NOMO-1 (cell line): ENCODE results near the gene LTB4R2.
"Not testable (repeated sequence)": the region's sequence is repeated elsewhere in the genome, so short reads cannot be mapped to it uniquely, and the experiment has no call there.

Experiments used
- DNase-seq, 2 experiments: peaks; one replicate each; lab custom pipeline; 2025; ENCODE audit not compliant: unreplicated experiment in 2 of 2; lab: John Stamatoyannopoulos, UW

LTB4R2 gene

DNA sequence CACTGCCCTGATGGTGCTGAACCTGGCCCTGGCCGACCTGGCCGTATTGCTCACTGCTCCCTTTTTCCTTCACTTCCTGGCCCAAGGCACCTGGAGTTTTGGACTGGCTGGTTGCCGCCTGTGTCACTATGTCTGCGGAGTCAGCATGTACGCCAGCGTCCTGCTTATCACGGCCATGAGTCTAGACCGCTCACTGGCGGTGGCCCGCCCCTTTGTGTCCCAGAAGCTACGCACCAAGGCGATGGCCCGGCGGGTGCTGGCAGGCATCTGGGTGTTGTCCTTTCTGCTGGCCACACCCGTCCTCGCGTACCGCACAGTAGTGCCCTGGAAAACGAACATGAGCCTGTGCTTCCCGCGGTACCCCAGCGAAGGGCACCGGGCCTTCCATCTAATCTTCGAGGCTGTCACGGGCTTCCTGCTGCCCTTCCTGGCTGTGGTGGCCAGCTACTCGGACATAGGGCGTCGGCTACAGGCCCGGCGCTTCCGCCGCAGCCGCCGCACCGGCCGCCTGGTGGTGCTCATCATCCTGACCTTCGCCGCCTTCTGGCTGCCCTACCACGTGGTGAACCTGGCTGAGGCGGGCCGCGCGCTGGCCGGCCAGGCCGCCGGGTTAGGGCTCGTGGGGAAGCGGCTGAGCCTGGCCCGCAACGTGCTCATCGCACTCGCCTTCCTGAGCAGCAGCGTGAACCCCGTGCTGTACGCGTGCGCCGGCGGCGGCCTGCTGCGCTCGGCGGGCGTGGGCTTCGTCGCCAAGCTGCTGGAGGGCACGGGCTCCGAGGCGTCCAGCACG is 6.1 kb downstream of the LTB4R2 start:
- no peak for DNase-seq

DNA sequence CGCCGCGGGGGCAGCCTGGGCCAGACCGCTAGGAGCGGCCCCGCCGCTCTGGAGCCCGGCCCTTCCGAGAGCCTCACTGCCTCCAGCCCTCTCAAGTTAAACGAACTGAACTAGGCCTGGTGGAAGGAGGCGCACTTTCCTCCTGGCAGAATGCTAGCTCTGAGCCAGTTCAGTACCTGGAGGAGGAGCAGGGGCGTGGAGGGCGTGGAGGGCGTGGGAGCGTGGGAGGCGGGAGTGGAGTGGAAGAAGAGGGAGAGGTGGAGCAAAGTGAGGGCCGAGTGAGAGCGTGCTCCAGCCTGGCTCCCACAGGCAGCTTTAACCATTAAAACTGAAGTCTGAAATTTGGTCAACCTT is 6.6 kb downstream of the LTB4R2 start:
- DNase-seq = no peak

DNA sequence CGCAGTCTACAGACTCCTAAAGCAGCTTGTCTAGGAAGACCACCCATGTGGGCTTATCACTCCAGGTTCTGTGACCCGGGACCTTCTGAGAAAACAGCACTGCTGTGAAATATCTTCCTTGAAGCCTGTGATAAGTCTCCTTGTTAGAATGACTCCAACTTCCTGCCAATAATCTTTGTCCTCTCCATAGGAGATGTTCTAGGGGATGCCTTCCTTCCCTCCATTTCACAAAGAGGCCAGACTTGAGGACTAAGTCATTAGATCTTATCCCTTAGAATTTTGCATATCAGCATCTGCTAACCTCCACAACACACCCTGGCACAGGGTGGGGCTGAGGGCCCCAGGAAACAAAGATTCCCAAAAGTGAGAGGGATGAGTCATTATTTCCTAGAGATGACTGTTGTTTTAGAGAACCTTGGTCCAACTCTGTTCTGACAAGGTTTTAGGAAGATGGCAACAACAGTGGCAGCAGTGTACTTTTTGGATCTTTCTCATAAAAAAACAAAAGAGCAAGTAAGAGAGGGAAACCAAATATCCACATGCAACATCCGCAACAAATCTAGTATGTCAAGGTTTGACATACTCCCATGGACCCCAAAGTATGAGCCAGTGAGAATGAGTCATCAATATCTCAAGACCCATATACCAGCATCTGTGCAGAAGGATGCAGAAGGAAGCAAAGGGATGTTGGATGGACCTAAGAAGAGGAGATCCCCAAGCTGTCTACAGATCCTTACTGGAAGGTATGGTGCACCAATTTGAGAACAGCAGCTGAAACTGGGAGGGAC is 7.4 kb downstream of the LTB4R2 start:
- DNase-seq = no peak

DNA sequence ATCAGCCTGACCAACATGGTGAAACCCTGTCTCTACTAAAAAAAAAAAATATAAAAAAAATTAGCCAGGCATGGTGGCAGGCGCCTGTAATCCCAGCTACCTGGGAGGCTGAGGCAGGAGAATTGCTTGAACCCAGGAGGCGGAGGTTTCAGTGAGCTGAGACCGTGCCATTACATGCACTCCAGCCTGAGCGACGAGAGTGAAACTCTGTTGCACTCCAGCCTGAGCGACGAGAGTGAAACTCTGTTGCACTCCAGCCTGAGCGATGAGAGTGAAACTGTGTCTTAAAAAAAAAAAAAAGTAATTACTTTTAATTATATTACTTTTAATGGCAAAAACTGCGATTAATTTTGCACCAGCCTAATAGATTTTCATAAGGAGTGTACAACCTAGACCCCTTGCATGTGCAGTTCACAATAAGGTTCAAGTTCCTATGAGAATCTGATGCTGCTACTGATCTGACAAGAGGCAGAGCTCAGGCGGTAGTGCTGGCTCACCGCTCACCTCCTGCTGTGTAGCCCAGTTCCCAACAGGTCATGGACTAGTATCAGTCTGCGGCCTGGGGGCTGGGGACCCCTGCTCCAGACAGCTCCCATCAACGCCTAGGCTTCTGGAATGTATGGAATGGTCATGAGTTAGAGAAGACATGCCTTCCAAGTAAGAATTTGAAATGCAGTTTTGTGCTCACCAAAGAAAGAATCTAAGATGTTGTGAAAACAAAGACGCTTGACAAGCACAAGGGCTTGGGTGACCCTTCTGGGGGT is 11.5 kb downstream of the LTB4R2 start:
- DNase-seq = no peak

DNA sequence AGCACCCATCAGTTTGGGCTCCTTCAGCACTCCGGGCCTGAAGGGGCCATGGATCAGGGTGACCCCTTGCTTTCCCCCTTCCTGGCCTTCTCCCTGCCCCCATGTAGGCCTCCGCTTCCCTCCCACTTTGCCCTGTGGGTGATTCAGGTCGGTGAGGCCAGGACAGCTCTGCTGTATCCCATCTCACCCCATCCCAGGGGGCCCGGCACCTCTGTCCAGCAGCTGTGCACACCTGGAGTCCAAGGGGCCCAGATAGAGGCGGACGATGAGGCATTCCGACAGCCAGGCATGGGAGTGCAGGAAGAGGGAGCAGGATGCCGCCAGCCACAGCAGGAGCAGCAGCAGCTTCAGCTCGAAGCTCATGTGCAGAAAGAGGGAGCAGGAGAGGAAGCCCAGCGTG is 12.7 kb downstream of the LTB4R2 start:
- no peak for DNase-seq

DNA sequence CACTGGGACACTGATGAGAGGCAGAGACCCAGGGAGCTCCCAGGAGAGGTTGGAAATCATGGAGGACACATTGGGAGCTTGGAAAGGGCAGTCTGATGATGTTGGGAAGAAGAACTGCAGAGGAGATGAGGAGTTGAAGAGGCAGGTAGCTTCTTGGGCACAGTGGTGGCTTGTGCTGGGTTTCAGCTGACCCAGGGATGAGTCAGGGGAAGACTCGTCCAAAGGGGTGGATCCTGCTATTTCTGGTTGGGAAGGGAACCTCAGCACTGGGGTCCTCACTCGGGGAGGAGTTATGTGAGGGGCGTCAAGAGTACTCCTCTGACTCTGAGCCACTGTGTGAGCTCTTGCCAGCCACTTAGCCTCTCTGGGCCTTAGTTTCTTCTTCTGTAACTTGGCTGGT is 13.4 kb downstream of the LTB4R2 start:
- no peak for DNase-seq

DNA sequence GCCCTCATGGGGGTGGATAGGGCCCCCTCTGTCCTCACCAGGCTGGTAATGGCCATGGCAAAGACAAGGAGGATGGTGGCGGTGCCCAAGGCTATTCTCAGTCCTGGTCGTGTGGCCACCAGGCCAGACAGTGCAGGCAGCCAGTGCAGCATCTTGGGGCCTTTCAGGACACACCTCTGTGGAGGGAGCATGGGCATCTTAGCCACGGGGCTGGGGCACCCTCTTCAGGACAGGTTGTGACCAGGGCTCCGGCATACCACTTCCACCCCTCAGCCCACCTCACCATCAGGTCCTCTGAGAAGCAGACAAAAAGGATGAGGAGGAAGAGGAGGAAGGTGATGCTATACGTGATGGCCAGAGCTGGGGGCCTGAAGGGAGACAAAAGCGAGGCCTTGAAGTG is 14.1 kb downstream of the LTB4R2 start:
- DNase-seq = no peak

DNA sequence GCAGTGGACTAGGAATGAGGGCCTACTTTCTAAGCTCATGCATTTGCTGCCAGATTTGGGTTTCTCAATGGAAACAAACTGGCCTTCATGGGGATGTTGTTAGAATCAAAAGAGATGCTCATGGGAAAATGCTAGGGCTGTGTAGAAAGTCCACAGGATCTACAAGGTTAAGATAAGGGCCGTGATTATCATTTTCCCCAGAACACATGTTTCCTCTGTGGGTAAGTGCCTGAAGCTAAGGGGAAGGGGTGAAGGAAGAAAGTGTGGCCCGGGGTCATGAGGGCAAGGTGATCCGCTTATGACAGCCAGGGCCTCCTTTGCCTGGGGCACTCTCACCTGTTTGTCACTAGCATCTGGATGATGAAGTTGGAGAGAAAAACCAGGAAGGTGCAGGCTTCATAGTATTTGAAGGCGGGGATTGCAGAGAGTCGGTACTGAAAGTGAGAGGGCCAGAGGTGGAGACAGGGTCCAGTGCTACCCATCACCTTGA is 15.1 kb downstream of the LTB4R2 start:
- DNase-seq = no peak

DNA sequence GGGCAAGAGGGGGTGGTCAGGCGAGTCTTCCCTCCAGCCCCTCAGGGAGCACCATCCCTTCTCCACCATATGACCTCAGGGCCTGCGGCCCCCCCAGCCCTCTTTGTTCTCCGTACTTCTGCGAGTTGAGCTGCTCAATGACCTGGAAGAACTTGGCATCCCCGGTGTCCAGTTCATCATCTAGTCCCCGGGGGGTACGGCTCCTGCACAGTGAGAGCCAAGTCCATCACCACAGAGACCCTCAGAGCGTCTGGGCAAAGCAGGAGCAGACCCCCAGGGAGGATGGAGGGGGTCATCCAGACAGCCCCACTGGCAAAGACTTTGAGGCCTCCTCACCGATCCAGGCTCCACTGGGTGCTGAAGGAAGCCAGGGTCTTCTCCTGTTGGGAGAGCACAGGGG is 16.0 kb downstream of the LTB4R2 start:
- no peak for DNase-seq

DNA sequence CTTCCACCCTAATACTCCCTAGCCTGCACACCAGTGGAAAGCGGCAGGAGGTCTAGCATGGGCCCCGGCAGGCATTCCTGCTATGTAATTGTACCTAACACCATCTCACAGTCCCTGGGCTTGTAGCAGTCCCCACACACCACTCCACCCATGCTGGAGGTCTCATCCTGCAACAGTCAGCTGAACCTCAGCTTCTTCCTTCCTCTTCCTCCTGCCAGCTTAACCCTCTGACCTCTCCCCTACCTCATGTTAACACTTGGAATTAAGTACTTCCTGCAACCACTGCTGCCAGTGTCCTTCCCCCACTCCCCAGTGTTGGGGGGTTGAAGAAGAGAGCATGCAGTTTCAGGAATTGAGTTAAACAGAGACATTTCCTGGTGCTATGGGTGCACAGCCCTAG is 17.4 kb downstream of the LTB4R2 start:
- peak; percentile 25 to 37 for DNase-seq

DNA sequence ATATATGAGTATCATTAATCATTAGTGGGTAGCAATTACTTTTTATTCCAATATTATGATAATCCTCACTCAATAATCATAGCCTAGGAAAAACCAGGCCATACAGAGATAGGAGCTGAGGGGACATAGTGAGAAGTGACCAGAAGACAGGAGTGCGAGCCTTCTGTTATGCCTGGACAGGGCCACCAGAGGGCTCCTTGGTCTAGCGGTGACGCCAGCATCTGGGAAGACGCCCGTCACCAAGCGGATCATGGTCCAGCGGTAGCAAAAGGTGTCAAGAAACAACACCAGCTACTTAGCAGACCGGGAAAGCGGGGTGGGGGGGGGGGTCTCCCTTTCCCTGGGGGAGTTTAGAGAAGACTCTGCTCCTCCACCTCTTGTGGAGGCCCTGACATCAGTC is 18.0 kb downstream of the LTB4R2 start:
- not testable (repeated sequence) for DNase-seq

DNA sequence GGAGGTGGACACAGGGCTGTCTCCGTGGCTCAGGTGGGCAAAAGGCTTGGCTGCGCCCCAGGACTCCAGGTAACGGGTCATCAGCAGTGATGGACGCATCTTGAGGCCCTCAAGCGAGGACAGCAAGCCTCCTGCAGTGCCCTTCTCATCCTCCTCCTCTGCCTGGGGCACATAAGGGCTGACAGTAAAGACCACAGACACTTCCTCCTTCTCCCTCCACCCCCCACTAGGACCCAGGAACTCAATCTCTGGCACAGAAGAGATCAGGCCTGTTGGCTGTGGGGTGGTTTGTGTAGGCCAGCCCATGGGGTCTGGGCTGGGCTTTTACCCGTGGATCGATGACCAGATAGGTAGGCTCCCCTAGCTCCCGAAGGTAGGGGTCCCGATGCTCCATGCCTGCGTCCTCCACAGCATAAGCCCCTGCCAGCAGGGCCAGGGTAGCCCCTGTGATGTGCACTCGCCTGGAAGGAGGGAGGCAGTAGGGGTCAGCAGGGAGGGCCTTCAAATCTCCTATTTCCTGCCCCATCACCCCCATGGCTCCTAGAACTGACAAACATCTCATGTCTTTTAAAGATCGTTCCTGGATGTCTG is 19.2 kb downstream of the LTB4R2 start:
- no peak for DNase-seq

DNA sequence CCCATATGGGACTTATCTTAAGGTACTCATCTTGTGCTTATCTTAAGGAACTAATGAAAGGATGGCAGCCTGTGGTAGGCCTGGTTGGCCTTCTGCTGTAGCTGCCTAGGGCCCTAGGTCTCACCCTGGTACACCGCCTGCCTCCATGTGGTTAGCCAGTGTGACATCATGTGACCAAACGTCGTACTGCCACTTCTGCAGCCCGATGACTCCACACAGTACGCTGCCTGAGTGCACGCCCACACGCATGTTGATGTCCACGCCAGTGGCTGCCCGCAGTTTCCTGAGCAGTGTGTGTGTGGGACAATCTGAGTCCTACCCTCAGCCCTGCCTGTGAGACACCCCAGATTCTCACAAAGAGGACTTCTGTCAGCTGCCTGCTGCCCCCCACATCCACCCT is 19.8 kb downstream of the LTB4R2 start:
- DNase-seq = peak; percentile 35 to 56

DNA sequence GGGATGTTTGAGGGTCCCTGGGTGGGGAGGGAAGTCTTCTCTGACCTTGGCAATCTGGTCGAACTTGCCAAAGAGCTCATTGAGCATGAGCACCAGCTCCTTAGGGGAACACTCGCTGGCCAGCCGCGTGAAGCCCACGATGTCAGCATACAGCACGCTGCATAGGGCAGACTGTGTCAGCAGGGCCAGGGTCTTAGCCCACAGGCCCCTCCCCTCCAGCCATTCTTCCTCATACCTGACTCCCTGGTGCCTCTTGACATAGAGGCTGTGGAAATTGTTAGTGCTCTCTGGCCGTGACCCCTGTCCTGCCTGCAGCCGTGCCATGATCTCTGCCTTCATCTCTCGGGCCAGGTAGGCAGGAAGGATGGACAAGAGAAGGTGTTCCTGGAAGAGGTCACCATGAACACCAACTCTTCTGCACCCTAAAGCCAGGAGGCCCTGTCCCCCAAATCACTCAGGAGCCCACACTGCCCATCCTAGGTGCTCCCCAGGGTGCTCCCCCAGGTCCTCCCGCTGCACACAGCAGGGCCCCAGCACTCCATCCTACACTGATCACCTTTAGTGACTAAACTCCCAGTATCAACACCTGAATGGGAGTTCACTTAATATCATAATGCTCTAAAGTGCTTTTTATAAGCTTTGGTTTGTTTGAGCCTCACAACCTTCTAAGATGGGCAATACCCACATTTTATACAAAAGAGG is 21.2 kb downstream of the LTB4R2 start:
- DNase-seq = no peak

DNA sequence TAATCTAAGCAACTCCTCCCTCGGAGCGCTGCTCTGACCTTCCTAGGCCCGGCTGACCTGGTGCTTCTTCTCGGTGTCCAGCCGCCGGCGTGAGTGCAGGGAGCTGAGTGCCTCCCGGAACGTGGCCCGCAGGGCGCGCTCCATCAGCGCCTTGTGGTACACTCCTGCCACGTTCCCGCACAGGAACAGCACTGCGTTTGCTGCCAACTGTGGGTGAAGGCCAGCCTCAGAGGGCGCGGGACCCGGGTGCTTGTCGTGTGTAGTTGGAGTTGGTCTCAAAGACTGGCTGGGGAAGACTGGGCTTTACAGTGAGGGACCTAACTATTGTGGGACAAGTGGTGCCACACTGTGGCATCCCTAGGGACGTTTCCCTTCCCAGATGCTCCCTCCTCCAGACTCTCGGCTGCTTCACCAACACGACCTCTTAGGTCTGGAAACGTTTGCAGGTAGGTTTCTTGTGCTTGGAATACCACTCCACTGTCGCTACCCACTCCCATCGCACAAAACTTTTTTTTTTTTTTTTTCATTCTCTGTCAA is 21.9 kb downstream of the LTB4R2 start:
- DNase-seq = no peak

DNA sequence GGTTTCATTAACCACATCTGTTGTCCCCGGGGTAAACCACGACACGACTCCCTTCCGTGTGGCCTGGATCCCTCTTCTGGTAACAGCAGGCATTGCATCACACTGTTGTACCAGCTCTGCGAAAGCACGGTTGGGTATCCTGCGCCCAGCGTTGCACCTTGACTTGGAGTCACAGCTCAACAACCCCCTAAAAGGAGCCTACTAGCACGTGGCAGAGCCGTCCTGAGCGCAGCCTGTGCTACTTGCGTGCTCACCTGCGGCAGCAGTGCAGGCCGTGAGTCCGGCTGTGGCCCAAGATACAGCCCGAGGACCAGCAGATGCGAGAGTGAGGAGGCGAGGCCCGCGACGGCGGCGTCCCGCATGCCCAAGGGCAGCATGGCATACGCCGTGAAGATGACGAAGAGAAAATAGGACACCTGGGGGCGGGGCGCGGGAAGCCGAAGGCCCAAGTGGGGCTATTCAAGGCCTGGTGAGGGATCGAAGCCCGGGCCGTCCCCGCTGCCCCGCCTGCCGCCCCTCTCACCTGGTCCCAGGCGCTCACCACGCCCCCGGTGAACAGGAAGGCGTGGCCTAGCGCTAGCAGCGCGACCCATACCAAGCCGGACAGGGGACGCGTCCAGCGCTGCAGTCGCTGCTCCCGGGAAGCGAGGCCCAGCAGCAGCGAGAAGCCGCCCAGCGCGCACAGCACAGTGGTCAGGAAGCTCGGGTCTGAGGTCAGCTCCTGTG is 22.5 kb downstream of the LTB4R2 start:
- DNase-seq = peak; percentile 39 to 76

DNA sequence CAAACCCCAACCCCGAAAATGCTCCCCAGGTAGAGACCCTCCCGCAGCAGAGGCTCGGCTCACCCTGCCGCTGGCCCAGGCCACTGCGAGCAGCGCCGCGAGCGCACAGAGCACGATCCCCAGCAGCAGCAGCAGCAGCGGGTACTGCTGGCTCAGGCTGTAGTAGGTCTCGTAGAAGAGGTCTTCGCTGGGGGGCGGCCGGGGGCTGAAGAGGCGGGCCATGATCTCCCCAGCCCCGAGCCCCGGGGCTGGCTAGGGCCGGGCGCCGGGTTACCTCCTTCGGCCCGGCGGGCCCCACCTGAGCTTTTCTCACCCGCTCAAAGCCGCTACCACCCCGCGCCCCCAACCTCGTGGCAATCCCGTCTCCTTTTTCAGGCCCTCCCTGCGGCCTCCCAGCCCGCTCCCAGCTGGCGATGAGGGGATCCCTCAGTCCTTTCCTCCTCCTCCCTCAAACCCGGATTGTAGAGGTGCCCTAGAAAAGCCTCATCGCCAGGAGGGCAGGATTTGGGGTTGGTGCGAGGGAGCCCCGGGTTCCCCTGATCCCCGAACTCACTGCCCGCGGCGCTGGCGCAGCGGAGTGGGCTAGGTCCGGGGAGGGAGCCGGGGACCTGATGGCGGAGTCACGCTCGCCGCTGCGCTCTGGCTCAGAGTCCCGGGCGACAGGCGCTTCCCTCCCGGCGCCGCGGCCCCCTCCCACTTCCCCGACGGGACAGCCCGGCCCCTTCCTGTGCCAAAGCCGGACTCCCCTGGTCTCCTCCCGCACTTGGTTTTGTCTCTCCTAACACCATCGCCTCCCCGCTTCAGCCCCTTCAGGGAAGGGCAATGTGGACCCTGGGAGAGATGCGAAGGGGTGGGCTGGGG is 24.7 kb downstream of the LTB4R2 start, which contains the start of gene ADCY4:
Gene ADCY4 (minus strand): TSS at position 641 of the 861 bp plus-strand sequence. CDS start 419 bp downstream, at position 222.
- no peak for DNase-seq

DNA sequence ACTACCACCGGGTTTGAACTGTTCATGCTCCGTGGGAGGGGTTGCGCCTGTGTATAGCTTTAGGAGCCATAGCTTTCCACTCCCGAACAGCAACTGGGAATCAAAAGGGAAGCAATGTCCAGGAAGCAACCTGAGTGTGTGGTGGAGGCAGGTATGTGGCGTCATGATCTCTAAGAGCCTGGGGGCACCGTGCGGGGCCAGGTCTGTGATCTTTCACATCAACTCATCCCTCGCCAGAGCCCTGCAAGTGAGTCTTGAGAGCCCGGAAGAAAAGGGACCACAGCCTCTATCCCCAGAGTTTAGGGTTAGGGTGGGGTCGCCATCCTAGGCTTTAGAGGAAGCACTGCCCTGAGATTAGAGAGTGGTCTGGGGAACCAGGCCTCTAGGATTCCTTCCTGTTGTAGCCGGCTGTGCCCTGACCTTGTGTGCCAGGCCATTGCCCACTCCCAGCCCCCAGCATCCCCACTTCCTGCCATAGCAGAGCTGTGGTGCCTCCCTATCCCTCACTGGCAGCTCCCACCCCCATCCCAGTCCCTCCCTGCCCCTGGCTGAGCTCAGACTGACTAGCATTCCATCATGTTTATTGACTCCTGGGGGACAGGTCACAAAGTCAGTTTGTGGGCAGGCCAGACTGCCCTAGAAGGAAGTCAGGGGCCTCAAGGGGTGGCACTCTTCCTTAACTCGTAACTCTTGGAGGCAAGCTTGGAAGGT is 25.7 kb downstream of the LTB4R2 start:
- peak; percentile 50 to 58 for DNase-seq
